Small intestine (tissue), 7 donors: ENCODE measurements around the gene IGSF21. TPM values are rescaled to one million over a fixed set of nuclear protein-coding genes. Genes with fewer than 3 reads are reported as not detected.

Source experiments
- DNase-seq, 2 donors: peaks; one replicate each; pipeline versions ENCODE4 v3.0.0 to v3.0.0-alpha.2; 2013
- FAIRE-seq: peaks from 2 replicates; lab custom pipeline; 2012; peaks lifted over from hg19 to GRCh38; lab: Jason Lieb, UNC
- H3K27ac ChIP-seq, 3 donors: one replicate each; pipeline ENCODE4 v1.5.1; 2013; ENCODE audit warnings: low read length in 2 of 3, mild to moderate bottlenecking in 2 of 3, control low read depth in 1 of 3, inconsistent platforms in 1 of 3, low read depth in 1 of 3, moderate library complexity in 1 of 3
- H3K27me3 ChIP-seq, 3 donors: one replicate each; pipeline ENCODE4 v1.6.1; 2013; ENCODE audit warnings: low read length in 3 of 3, inconsistent platforms in 1 of 3; ENCODE audit not compliant: control insufficient read depth in 3 of 3, insufficient read depth in 3 of 3
- H3K36me3 ChIP-seq, 3 donors: one replicate each; pipeline ENCODE4 v1.6.1; 2013; ENCODE audit warnings: low read length in 3 of 3, inconsistent platforms in 1 of 3, low read depth in 1 of 3, mild to moderate bottlenecking in 1 of 3, moderate library complexity in 1 of 3; ENCODE audit not compliant: control insufficient read depth in 3 of 3, insufficient read depth in 2 of 3
- H3K4me1 ChIP-seq, 3 donors: one replicate each; pipeline ENCODE4 v1.6.1; 2013; ENCODE audit warnings: low read length in 2 of 3, inconsistent platforms in 1 of 3, low read depth in 1 of 3, mild to moderate bottlenecking in 1 of 3, moderate library complexity in 1 of 3; ENCODE audit not compliant: control insufficient read depth in 3 of 3, insufficient read depth in 2 of 3
- H3K4me3 ChIP-seq, 3 donors: one replicate each; pipeline ENCODE4 v1.5.1; 2013; ENCODE audit warnings: low read length in 3 of 3, control low read depth in 1 of 3, inconsistent platforms in 1 of 3, low read depth in 1 of 3, mild to moderate bottlenecking in 1 of 3, moderate library complexity in 1 of 3
- H3K9me3 ChIP-seq, 2 donors: one replicate each; pipeline ENCODE4 v1.6.1; 2013; ENCODE audit warnings: low read depth in 1 of 2, low read length in 1 of 2; ENCODE audit not compliant: control insufficient read depth in 2 of 2, insufficient read depth in 1 of 2
- WGBS, 3 donors: extraction: QIAGEN DNeasy Blood & Tissue Kit; methylation state at CpG; one replicate each; pipeline ENCODE4 v1.1.7; 2013; 5-methylcytosine and 5-hydroxymethylcytosine counted together
- polyA plus RNA-seq, 4 donors: library from polyadenylated mRNA; stranded (reverse) in 3 of 4; unstranded in 1 of 4; fragments of 200-250 nt in 3 of 4; fragments of 120-200 nt in 1 of 4; gene quantifications; one replicate each; pipeline versions ENCODE4 v1.2.1 to v1.2.3, GENCODE V29; 2013
- donor health status: healthy with polysubstance abuse.
- donor health status: control.
- donor health status: control.
- donor health status: Bipolar disorder and iron deficiency.
- donor health status: healthy.

The IGSF21 gene
- polyA plus RNA-seq, 4 donors = 0.18 to 0.38 TPM; not detected in 2

- no peaks in the 10 kb centered on the region for H3K27me3 ChIP-seq
- no peak overlapping the region for H3K4me3 ChIP-seq
- no peaks in the 10 kb centered on the region for H3K4me1 ChIP-seq
- H3K9me3 ChIP-seq = no peaks in the 10 kb centered on the region
- WGBS, 3 donors = 81 to 85% (median 84%) methylated on average over 5 of the region's 5 CpGs
- H3K36me3 ChIP-seq = no peaks in the 10 kb centered on the region
- FAIRE-seq = no peak
- no peak for DNase-seq
- H3K27ac ChIP-seq = no peak overlapping the region
Measured at GRCh38 chr1:18419845-18420184, 312.2 kb downstream of the IGSF21 start.

- Histone ChIP-seq H3K27ac (no peak overlapping the region), H3K4me1 (no peaks in the 10 kb centered on the region), H3K9me3 (peaks cover 0 to 7% of the 10 kb centered on the region in 2 donors), H3K4me3 (no peak overlapping the region), H3K36me3 (no peaks in the 10 kb centered on the region), H3K27me3 (no peaks in the 10 kb centered on the region)
- 78 to 81% (median 78%) methylated on average over 15 of the region's 15 CpGs for WGBS, 3 donors
- DNase-seq (no peak), FAIRE-seq (no peak)
Measured at GRCh38 chr1:18422076-18422777, 314.6 kb downstream of the IGSF21 start.

- Histone ChIP-seq H3K4me3 (no peak overlapping the region), H3K4me1 (no peaks in the 10 kb centered on the region), H3K27me3 (no peaks in the 10 kb centered on the region), H3K9me3 (peaks cover 0 to 9% of the 10 kb centered on the region in 2 donors), H3K27ac (no peak overlapping the region), H3K36me3 (no peaks in the 10 kb centered on the region)
- FAIRE-seq (no peak), DNase-seq (no peak)
- 86 to 88% (median 86%) methylated on average over 5 of the region's 5 CpGs for WGBS, 3 donors
Measured at GRCh38 chr1:18422954-18423353, 315.4 kb downstream of the IGSF21 start.

DNA sequence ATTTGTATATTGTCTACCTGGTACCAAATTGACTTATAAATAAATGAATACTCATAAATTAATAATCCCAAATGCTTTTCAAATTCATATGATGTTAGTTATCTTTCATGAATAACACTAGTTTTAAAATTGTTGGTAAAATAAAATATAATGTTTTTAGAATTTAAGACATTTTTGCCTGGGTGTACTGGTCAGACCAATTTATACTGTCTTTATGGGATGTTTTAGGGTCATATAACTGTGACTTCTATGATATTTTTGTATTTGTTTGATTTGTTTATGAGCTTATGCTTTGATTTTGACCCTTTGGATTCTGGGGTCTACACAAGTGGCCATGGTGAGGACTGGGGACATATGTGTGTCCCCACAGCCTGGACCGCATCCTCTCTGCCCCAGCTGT lies 319.0 kb downstream of the IGSF21 start:
- Histone ChIP-seq H3K36me3 (no peaks in the 10 kb centered on the region), H3K27ac (no peak overlapping the region)

More for the DNA sequence above, 319.0 kb downstream of the IGSF21 start:
- FAIRE-seq (no peak), DNase-seq (no peak)
- peaks cover 0 to 9% of the 10 kb centered on the region in 2 donors for H3K9me3 ChIP-seq
- WGBS, 3 donors = 94 to 100% (median 96%) methylated on average over 1 of the region's 1 CpG
- no peak overlapping the region for H3K4me3 ChIP-seq
- no peaks in the 10 kb centered on the region for H3K4me1 ChIP-seq
- no peaks in the 10 kb centered on the region for H3K27me3 ChIP-seq
